Panc1 (cell line): ENCODE measurements around the gene TRAPPC5. TPM values are rescaled to one million over a fixed set of nuclear protein-coding genes. Genes with fewer than 3 reads are reported as not detected.

Source experiments
- ATAC-seq: fragments of 200-7000 bp; cut with Tn5 transposase; 2 replicates; pipeline ENCODE4 v1.9.1; 2020; ENCODE audit warnings: mild to moderate bottlenecking, moderate library complexity
- BruUV-seq: library from RNA; stranded (reverse); fragments of 400-500 nt; replicated peaks from 2 replicates; lab custom pipeline; 2021; lab: Mats Ljungman, UMichigan
- CTCF ChIA-PET: fragments of 300-600 bp; sonication (Branson Sonifier 250); formaldehyde crosslinking; loops from one replicate; lab custom pipeline; 2022; ENCODE audit warnings: antibody characterized with exemption; lab: Charles Lee
- POLR2A ChIA-PET: fragments of 300-600 bp; sonication (Branson Sonifier 250); formaldehyde crosslinking; loops from one replicate; lab custom pipeline; 2022; ENCODE audit warnings: antibody characterized with exemption; lab: Charles Lee
- DNase-seq: peaks from one replicate; pipeline ENCODE4 v3.0.0-alpha.2; 2010; ENCODE audit warnings: low read depth, low spot score
- H3K27ac ChIP-seq: 2 replicates; pipeline ENCODE4 v1.5.1; 2011; ENCODE audit warnings: mild to moderate bottlenecking, low read length, inconsistent platforms
- H3K27me3 ChIP-seq: fragments of 200-500 bp; sonication (Bioruptor generic); 2 replicates; pipeline ENCODE4 v1.6.0; 2014; ENCODE audit warnings: low read length, inconsistent platforms; ENCODE audit not compliant: control insufficient read depth, insufficient read depth
- H3K36me3 ChIP-seq: fragments of 200-500 bp; sonication (Bioruptor generic); 2 replicates; pipeline ENCODE4 v1.5.1; 2014; ENCODE audit warnings: inconsistent platforms, mild to moderate bottlenecking, low read length, moderate library complexity; ENCODE audit not compliant: control insufficient read depth, insufficient read depth
- H3K4me1 ChIP-seq: 2 replicates; pipeline ENCODE4 v1.5.1; 2011; ENCODE audit warnings: inconsistent platforms, mild to moderate bottlenecking, low read length, moderate library complexity; ENCODE audit not compliant: control insufficient read depth, insufficient read depth
- H3K4me3 ChIP-seq, 2 experiments: 2 replicates each; pipeline ENCODE4 v1.5.1; 2011 to 2012; ENCODE audit warnings: low read depth in 2 of 2, low read length in 2 of 2, mild to moderate bottlenecking in 2 of 2, inconsistent platforms in 1 of 2, moderate library complexity in 1 of 2
- H3K9me3 ChIP-seq: fragments of 200-500 bp; sonication (Bioruptor generic); 2 replicates; pipeline ENCODE4 v1.5.1; 2014; ENCODE audit warnings: low read depth, mild to moderate bottlenecking, inconsistent platforms, low read length, moderate library complexity; ENCODE audit not compliant: control insufficient read depth, insufficient read depth
- POLR2AphosphoS5 ChIP-seq: IDR thresholded peaks from 2 replicates; pipeline ENCODE4 v1.6.1; 2012; ENCODE audit warnings: mild to moderate bottlenecking, low read depth, low read length, moderate library complexity
- SIN3A ChIP-seq: IDR thresholded peaks from 2 replicates; pipeline ENCODE4 v1.6.1; 2012; ENCODE audit warnings: low read depth, mild to moderate bottlenecking, low read length, moderate library complexity, borderline replicate concordance; ENCODE audit not compliant: insufficient read depth
- TCF7L2 ChIP-seq: IDR thresholded peaks from 2 replicates; pipeline ENCODE4 v1.6.1; 2011; ENCODE audit warnings: mild to moderate bottlenecking, low read depth, low read length, inconsistent platforms
- in situ Hi-C: cut with HindIII; loops from 2 replicates; pipeline ENCODE4 v1.10.0; 2016; ENCODE audit warnings: low sequenced_read_pairs, low pct_unique_long_range_greater_than_20kb
- intact Hi-C: fragments of 100-400 bp; cut with micrococcal nuclease; formaldehyde crosslinking; loops from one replicate; pipeline ENCODE4 v1.10.0; 2022; ENCODE audit not compliant: unreplicated experiment
- total RNA-seq: library from RNA; stranded (reverse); gene quantifications from one replicate; pipeline ENCODE4 v1.2.1, GENCODE V29; 2021; ENCODE audit not compliant: unreplicated experiment
- TF ChIP-seq, protein P1 (sequence below), 2 experiments: IDR thresholded peaks; 2 replicates each; pipeline ENCODE4 v1.6.1; 2011 to 2012; ENCODE audit warnings: low read depth in 2 of 2, control low read depth in 1 of 2, low read length in 1 of 2, mild to moderate bottlenecking in 1 of 2, moderate library complexity in 1 of 2; ENCODE audit not compliant: insufficient read depth in 1 of 2
- TF ChIP-seq, protein P2 (sequence below): fragments of 450-650 bp; IDR thresholded peaks from 2 replicates; pipeline ENCODE4 v1.5.1; 2017; ENCODE audit warnings: mild to moderate bottlenecking

The TRAPPC5 gene
- total RNA-seq, 1 experiment from 2014 or later, result 101 TPM

DNA sequence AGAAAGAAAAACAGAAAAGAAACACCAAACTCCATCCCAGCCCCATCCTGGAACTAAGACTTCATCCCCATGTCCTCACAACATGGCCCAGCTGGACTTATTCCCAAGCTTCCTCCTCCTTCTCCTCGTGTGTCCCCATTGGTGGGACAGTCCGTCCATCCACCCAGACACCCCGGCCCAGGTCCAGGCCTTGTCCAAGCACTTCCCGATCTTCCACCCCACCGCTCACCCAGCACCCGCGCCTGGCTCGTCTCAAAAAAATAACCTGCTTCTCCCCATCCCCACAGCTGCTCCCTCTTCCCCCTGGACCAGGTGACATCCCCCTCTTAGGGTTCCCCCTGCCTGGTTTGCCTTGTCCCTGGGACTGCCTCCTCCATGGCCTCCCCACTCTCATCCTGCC is 22.7 kb downstream of the TRAPPC5 start:
- intact Hi-C loops, result no loop called here
- Histone ChIP-seq H3K4me3 (no peak overlapping the region), H3K4me1 (no peaks in the 10 kb centered on the region), H3K27ac (no peak overlapping the region), H3K36me3 (no peaks in the 10 kb centered on the region), H3K27me3 (no peaks in the 10 kb centered on the region), H3K9me3 (no peaks in the 10 kb centered on the region)
- in situ Hi-C loops, result no loop called here
- ATAC-seq (no peak), DNase-seq (no peak)
- CTCF ChIA-PET, result no interaction called here
- TF ChIP-seq, protein P1, sequence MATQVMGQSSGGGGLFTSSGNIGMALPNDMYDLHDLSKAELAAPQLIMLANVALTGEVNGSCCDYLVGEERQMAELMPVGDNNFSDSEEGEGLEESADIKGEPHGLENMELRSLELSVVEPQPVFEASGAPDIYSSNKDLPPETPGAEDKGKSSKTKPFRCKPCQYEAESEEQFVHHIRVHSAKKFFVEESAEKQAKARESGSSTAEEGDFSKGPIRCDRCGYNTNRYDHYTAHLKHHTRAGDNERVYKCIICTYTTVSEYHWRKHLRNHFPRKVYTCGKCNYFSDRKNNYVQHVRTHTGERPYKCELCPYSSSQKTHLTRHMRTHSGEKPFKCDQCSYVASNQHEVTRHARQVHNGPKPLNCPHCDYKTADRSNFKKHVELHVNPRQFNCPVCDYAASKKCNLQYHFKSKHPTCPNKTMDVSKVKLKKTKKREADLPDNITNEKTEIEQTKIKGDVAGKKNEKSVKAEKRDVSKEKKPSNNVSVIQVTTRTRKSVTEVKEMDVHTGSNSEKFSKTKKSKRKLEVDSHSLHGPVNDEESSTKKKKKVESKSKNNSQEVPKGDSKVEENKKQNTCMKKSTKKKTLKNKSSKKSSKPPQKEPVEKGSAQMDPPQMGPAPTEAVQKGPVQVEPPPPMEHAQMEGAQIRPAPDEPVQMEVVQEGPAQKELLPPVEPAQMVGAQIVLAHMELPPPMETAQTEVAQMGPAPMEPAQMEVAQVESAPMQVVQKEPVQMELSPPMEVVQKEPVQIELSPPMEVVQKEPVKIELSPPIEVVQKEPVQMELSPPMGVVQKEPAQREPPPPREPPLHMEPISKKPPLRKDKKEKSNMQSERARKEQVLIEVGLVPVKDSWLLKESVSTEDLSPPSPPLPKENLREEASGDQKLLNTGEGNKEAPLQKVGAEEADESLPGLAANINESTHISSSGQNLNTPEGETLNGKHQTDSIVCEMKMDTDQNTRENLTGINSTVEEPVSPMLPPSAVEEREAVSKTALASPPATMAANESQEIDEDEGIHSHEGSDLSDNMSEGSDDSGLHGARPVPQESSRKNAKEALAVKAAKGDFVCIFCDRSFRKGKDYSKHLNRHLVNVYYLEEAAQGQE (IDR thresholded peaks at IDR 0.05; ENCODE audit: insufficient read depth in 1 of 2, low read depth in 2 of 2, low read length in 1 of 2), result no peak
- no TSS peak for BruUV-seq
- POLR2A ChIA-PET, result no interaction called here

DNA sequence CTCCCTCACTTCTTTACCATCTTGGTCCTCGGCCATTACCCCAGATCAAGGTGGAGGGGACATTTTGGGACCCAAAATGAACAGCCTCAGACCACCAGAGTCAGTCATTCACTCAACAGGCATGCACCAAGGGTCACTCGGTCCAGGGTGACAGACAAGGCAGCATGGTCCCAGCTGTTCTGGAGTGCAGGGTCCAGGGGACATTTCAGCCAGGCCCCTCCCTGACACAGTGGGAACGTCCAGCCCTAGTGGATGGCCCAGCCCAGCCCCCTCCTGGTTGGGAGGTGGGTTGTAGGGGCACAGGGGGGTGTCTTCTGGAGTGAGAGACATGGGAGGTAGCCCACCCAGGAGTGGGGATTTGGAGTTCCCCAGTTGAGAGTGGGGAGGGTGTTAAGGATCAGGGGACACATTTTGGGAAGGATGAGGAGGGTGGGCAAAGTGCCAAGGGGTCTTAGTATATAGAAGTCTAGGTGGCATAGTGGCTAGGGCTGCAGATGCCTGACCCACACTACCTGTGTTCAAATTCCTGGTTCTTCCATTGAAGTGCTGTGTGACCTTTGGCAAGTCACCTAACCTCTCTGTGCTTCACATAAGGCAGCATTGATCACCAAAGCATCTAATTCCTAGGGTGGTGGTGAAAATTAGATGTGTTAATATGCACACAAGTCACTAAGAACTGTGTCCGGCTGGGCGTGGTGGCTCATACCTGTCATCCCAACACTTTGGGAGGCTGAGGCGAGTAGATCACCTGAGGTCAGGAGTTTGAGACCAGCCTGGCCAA is 23.8 kb downstream of the TRAPPC5 start:
- H3K27me3 ChIP-seq, result no peaks in the 10 kb centered on the region
- CTCF ChIA-PET, result no interaction called here

More for the DNA sequence above, 23.8 kb downstream of the TRAPPC5 start:
- intact Hi-C loops (no loop called here), in situ Hi-C loops (no loop called here)
- BruUV-seq, result no TSS peak
- no peaks in the 10 kb centered on the region for H3K4me1 ChIP-seq
- H3K4me3 ChIP-seq, result no peak overlapping the region
- TF ChIP-seq, protein P2, sequence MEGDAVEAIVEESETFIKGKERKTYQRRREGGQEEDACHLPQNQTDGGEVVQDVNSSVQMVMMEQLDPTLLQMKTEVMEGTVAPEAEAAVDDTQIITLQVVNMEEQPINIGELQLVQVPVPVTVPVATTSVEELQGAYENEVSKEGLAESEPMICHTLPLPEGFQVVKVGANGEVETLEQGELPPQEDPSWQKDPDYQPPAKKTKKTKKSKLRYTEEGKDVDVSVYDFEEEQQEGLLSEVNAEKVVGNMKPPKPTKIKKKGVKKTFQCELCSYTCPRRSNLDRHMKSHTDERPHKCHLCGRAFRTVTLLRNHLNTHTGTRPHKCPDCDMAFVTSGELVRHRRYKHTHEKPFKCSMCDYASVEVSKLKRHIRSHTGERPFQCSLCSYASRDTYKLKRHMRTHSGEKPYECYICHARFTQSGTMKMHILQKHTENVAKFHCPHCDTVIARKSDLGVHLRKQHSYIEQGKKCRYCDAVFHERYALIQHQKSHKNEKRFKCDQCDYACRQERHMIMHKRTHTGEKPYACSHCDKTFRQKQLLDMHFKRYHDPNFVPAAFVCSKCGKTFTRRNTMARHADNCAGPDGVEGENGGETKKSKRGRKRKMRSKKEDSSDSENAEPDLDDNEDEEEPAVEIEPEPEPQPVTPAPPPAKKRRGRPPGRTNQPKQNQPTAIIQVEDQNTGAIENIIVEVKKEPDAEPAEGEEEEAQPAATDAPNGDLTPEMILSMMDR, result no peak
- no peak for TF ChIP-seq TCF7L2
- TF ChIP-seq POLR2AphosphoS5, result no peak
- TF ChIP-seq SIN3A, result no peak
- TF ChIP-seq, protein P1 (IDR thresholded peaks at IDR 0.05; ENCODE audit: insufficient read depth in 1 of 2, low read depth in 2 of 2, low read length in 1 of 2), result no peak
- DNase-seq (no peak), ATAC-seq (no peak)
- H3K36me3 ChIP-seq, result no peaks in the 10 kb centered on the region
- no peak overlapping the region for H3K27ac ChIP-seq
- no peaks in the 10 kb centered on the region for H3K9me3 ChIP-seq
- POLR2A ChIA-PET, result no interaction called here
